Activated CD4-positive, alpha-beta T cell treated with anti-CD3 and anti-CD28 coated beads for 1 hour (primary cell): ENCODE data around the gene ROM1.
"Not testable (repeated sequence)": the region's sequence is repeated elsewhere in the genome, so short reads cannot be mapped to it uniquely, and the experiment has no call there.

Experiments
- DNase-seq: peaks from one replicate; pipeline ENCODE4 v3.0.0-alpha.2; 2020

ROM1 gene

DNA sequence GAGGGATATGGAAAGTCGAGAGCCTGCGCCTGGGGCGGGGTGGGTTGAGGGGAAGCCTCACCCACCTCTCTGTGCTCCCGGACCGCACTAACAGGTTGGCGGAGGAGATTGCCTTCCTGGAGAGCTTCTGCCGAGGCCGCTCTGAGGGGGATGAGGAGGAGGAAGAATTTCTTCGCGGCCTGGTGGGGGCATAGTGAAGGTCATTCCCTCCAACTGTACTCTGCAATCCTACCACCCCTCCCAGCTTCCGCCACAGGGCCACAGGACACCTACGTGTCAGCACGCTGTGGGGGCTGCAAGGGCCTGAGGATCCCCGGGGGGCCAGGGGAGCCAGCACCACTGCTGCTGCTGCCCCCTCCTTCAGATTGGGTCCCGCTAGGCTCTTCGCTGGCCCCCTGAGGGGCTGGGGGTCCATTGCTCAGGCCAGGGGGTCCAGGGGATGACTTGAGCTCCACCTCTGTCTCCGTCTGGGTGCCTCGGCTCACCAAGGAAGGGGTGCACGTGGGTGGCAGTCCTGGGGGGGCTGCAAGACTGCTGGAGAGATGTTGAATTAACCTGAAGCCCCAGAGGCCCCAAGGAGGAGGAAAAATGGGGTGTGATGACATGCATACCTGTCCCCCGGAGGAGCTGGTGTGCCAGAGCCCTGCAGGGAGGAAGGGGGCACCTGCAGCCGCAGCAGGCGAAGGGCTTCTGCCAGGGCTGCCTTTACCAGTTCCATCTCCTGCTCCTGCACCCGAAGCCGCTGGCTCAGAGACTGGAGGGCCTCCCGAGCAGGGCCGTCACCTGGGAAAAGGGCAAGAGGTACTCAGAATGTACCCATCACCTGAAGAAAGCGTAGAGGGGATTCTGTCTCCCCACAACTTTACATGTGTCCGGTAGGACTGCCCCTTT is 2.0 kb upstream of the ROM1 start:
- no peak for DNase-seq

DNA sequence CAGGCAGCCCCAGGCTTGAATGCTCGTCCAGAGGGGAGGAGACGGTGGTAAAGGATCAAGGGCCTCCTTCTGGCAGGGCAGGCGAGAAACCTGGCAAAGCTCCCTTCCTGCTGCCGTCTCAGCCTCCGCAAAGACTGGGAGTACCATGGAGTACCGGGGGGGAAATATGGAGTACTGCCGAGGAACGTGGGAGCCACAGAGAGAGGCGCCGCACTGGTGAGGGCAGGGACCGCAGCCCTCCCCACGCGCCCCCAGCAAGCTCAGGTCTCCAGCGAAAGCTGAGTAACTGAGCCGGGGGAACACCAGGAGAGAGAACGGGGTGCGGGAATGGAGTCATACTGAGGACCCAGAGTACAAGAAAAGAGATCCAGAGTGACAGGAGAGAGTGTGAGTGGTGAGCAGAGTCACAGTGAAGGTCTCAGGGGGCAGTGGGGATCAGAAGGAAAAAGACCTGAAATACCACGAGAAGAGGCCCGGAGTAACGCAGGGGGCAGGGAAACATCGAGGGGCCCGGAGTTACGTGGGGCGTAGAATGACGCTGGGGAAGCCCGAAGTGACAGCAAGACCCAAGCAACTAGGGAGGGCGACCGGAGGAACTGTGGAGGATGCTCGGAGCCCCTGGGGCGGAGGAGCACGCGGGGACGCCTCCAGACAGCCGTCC is 1.2 kb upstream of the ROM1 start:
- DNase-seq = no peak

DNA sequence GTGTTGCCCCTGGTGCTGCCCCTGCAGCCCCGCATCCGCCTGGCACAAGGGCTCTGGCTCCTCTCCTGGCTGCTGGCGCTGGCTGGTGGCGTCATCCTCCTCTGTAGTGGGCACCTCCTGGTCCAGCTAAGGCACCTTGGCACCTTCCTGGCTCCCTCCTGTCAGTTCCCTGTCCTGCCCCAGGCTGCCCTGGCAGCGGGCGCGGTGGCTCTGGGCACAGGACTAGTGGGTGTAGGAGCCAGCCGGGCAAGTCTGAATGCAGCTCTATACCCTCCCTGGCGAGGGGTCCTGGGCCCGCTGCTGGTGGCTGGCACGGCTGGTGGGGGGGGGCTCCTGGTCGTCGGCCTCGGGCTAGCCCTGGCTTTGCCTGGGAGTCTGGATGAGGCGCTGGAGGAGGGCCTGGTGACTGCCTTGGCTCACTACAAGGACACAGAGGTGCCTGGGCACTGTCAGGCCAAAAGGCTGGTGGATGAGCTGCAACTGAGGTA is 278 bp downstream of the ROM1 start:
- DNase-seq = no peak

DNA sequence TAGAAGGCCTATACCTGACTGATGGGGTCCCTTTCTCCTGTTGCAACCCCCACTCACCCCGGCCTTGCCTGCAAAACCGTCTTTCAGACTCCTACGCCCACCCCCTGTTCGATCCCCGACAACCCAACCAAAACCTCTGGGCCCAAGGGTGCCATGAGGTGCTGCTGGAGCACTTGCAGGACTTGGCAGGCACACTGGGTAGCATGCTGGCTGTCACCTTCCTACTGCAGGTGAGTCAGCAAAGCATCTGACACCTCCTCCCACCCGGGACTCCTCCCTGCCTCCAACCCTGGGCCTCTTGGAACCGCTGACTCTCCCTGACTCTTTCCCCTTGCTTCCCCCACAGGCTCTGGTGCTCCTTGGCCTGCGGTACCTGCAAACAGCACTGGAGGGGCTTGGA is 1.2 kb downstream of the ROM1 start:
- no peak for DNase-seq

DNA sequence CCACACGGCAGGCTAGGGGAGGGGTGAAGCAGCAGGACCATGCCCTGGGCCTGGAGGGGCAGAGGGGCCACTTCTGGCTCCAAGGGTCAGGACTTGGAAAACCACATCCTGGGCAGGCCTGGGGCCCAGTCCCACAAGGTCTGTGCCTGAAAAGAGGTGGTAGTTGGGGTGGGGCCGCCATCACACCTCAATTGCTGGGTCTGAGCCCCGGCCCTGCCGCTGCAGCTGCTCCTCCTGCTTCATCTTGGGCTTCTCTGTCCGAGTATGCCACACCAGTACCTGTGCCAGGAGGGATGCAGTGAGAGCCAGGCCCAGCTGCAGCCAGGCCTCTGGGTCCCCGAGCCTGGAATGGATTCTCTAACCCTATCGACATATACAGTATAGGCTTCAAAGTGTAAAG is 2.5 kb downstream of the ROM1 start:
- no peak for DNase-seq

DNA sequence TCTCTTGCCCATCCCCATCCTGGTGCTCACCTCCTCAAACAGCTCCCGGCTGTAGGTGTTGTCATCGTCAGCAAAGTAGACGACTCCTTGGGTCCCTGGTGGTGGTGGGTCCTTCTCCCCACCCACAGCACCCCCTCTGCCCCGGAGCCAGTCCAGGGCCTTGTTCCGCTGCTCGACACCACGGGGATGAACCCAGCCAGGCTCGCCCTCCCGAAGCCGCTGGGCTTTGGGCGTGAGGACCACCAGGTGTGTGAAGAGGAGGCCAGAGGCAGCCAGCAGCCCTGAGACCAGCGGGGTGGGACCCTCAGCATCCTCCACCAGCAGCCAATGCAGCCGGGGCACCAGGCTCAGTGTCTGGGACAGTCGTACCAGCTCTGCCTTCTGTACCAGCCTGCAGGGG is 3.9 kb downstream of the ROM1 start:
- DNase-seq = not testable (repeated sequence)

DNA sequence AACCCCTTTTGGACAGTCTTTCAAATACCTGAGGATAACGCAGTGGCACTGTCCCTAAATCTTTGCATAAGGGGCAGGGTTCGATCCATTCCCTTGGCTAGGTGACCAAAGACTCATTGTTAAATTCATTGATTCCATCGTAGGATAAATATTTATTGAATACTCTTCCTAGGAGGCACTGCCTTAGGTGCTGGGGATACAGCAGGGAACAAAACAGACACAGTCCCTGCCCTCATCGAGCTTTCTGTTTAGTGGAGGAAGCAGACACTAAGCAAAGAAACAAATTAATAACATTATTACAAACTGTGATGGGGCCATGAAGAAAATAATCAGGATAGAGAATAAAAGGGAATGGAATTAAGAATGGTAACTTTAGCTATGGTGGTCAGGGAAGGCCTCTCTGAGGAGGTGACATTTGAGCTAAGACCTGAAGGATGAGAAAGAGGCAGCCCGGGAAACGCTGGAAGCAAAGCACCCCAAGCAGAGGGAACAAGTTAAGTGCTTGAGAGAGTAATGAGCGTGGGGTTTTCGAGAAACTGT is 8.0 kb downstream of the ROM1 start:
- DNase-seq = no peak

DNA sequence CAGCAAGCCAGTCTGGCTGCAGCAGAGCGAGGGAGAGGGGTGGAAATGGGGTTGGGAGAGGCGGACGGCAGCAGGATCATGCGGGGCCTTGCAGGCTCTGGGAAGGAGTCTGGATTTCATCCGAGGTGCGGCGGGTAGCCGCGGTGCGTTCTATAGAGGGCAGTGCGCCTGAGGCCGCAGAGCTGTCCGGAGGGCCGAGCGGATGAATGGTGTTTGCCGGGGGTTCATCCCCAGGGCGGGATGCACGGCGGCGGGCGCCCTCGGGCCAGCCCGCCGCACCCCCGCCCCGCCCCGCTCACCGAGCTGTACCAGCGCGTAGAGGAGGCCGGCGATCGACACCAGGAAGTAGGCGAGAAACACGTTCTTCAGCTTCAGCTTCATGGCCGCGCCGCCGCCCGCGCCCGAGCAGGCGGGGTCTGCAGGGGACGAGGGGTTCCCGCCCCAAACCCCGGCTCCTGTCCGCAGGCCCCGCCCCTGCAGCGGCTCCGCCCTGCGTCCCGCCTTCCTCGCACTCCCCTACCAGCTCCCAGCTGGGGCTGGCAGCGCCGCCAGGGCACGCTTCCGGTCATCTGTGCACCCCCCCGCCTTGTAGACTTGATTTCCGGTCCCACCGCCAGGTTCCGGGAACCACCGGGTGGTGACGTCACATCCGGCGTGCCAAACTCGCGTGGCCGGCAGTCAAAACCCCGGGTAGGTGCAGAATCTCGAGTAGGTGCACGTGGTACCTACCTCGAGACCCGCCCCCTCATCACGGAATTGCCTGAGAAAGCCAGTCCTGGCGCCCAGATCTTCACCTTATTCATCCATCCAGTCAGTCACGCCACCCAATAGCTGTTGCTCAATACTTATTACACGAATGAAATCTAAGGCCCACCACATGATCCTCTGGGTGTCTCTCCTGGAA is 8.8 kb downstream of the ROM1 start, which contains the start of gene B3GAT3:
TSS of gene B3GAT3 (minus strand) at position 420 of the 904 bp plus-strand sequence. CDS start at position 381, 39 bp downstream.
- DNase-seq = peak; percentile 93

DNA sequence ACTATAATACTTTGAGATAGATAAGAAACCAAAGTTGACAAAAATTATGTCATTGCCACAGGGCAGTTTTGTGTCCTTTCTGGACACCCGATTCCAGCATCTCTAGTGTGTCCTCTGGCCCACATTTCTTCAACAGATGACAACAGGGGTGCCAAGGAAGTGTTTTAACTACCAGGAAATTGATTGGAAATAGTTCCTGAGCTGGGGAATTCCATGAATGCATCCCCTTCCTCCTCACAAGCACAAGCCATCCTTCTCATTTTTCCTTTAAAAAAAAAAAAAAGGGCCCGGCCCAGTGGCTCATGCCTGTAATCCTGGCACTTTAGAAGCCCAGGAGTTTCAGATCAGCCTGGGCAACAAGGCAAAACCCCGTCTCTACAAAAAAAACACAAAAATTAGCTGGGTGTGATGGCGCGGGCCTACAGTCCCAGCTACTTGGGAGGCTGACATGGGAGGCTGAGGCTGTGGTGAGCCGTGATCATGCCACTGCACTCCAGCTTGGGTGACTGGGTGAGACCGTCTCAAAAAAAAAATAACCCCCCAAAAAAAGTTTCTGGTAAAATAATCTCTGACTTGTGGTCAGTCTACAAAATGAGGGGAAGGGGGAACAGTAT is 9.5 kb downstream of the ROM1 start:
- DNase-seq = no peak

DNA sequence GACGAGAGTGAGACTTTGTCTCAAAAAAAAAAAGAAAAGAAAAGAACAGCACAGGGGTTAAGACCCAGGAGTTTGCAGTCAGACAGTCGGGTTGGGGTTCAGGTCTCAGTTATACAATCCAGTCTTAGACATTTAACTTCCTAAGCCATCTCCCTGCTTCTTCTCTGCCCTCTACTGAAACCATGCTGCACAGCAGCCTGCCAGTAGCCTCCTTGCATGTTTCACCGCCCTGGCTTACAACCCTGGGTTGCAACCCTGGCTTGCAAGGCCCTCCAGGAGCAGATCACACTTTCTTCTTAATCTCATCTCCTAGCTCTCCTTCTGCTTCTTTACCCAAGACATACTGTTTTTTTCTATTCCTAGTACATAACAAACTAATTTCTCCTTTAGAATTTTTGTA is 14.7 kb downstream of the ROM1 start:
- no peak for DNase-seq

DNA sequence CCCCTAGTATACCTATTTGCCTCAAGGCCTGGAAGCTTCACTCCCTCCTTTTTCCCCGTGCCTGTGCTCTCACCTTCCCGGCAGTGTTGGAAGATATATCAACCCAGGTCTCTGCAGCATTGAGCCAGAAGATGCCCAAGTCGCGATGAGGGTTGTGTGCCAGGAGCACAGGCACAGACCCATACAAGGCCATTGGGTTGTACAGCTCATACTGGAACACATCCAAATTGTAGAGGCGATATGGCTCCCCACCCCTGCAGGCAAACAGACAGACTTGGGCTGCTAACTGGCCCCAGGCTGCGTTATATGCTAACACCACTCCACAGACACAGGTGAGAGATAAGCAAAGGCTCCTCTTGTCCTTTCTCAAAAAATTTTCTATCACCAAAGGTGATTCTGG is 19.4 kb downstream of the ROM1 start:
- no peak for DNase-seq

DNA sequence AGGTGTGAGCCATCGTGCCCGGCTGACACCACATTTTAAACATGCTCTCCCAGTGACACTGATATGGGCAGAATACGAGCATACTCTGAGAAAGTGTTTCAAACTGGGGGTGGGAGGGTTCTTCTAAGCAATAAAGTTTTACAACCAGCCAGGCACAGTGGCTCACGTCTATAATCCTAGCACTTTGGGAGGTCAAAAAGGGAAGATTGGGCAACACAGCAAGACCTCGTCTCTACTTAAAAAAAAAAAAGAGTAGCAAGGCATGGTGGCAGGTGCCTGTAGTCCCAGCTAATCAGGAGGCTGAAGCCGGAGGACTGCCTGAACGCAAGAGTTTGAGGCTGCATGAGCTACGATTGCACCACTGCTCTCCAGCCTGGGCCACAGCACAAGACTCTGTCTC is 31.2 kb downstream of the ROM1 start:
- DNase-seq = no peak

DNA sequence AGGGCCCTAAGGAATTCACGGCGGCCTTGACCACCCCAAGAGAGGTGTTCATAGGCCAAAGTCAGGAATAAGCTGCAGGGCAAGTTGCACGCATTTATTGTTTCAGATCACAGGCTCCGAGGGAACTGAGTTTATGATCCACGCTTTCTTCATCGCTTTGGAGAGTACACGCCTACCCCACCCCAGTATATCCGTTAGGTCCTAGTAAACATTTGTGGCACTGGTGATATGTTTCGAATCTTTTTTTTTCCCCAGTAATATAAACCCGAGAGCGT is 32.6 kb downstream of the ROM1 start:
- no peak for DNase-seq

DNA sequence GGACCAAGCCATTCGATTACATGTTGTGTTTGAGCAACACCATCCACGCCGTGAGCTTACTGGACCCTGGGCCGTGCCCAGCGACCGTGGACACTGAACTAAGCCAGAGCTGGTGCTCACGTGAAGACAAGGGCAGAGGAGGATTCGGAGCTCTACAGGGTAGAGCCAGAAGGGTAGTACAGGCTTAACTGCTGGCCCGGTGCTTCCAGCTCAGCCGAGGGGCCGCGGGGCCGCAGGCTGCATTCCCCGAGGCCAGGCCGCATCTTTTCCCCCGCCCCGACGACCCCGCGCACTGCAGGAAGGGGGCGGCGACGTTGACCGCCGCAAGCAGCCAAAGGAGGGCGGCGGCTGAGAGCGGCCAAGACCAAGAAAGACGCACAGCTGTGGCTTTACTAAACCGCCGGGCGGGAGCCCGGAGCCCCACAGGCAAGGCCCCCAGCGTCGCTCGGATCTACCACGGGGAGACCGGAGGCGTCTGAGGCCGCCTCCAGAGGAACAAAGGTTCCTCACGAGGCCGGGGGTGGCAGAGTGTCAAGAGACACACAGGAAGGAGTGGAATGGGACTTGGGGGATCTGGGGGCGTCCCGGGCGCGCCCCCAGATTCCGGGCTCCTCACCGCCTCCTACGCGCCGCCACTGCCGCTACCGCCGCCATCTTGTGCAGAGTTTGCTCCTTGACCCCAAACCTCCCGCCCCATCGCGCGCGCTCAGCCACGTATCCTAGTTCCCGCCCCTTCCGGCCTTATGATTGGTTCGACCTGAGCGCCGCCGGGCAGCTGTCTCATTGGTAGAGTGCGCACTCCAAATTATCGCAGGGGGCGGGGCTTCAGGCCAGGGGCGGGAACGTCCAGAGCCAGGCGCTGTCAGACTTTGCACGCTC is 33.1 kb downstream of the ROM1 start, which contains the start of gene GANAB:
TSS of gene GANAB (minus strand) at position 668 of the 879 bp plus-strand sequence. CDS start at position 654, 14 bp downstream.
- DNase-seq = peak; percentile 97

DNA sequence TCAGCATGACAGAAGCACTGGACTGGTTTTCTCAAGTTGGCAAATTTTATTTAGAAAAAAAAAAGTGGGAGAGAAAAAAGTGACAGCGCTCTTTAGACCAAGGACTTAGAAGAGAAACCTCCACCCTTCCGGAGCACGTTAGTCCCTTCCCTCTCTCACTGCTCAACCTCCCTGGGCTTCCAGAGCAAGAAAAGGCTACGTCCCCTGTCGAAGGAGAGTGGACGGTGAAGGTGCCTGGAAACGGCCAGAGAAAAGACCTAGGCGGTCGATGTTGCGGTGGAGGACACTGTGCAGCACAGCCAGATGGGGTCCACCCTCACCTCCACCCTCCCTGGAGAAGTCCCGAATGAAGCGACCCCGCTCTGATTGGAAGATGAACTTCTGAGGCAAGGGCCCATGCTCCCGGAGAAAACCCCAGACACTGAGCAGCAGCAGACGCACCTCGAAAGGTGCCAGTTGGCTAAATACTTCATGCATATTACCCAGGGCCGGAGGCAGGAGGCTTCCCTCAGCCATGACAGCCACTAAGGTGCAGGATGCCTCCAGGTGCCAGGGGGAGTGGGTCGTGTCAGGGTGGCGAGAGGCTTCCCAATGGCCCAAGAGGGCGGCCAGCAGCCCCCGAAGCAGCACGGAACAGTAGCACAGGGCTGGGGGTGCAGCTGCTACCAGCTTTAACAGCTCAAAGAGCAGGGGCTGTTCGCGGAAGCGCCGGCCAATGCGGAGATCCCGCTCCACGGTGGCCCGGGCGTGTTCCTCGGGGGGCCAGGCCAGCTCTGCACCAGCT is 34.0 kb downstream of the ROM1 start:
- DNase-seq = no peak

DNA sequence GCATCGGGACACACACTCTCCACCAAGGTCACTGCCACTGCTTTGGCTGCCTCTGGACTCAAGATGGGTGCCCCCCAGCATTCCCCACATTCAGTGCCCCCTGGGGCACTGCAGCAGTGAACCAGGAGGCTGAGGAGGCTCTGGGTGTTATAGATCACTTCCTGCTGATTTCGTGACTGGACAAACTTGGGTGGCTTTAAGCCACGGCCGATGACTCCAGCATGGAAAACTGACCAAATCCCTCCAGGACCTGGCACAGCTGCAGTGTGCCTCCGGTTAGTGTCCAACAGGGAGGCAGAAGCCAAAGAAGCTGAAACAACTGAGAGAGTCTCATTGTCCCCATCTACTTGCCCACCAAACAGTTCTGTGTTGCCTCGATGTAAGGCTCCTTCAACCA is 34.5 kb downstream of the ROM1 start:
- no peak for DNase-seq

DNA sequence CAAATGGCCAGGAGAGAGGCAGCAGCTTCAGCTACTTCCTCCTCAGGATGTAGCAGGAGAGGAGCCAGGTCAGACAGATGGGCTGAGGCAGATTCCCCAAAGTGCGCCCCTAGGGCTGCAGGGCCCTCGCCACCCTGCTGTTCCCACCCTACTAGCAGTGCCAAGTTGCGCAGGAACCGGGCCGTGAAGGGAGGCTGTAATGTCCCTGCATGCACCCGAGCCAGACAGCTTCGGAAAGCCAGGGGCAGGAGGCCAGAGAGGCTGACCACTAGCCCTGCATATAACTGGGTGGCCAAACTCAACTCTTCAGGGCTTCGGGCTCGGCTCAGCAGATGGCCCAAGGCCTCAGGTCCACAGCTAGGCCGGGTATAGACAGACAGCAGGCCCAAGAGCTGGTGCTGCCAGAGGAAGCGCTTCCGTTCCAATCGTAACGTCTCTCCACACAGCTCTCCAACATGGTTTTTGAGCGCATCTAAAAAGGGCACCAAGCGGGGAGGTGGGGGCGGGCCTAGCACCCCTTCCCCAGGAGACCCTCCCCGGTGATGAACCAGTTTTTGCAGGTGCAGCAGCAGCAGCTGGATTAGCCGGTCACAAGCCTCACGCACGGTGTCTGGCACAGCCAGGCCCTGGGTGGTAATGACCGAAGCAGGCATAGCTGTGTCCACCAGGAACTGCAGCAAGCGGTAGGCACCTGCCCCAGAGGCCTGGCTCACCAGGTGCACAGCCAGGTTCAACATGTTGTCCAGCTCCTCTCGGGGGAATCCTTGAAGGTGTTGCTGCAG is 35.3 kb downstream of the ROM1 start:
- DNase-seq = no peak

DNA sequence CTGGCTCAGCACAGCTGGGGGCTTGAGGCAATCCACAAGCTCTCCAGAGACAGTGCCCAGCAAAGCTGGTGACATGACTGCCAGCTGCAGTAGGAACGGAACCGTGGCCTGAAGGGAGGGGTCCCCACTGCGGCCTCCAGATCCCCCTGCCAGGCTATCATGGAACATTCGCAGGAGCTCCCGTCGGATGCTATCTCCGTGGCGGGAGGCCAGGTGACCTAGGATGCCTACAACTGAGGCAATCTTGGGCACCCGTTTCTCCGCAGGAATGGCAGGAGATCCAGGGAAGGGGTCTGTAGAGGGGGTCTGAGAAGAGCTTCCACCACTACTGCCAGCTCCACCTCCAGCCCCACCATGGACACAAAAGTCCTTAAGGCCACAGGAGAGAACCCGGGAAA is 35.9 kb downstream of the ROM1 start:
- DNase-seq = no peak

DNA sequence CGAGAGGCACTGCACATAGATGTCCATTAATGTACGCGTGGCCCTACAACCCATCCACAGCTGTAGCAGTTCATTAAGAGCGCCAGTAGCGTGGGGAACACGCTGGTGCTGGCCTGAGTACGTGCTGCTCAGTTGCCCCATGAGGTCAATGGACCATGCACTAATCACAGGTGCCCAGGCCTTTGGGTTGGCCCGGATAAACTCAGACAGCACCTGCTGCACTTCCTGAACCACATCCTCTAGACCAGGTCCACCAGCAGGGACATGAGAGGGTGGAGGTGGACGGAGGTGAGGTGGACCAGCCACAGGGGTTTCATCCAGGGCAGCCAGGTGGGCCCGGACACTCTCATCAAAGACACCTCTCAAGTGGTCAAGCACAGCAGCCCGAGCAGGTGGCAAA is 36.4 kb downstream of the ROM1 start:
- DNase-seq = no peak

DNA sequence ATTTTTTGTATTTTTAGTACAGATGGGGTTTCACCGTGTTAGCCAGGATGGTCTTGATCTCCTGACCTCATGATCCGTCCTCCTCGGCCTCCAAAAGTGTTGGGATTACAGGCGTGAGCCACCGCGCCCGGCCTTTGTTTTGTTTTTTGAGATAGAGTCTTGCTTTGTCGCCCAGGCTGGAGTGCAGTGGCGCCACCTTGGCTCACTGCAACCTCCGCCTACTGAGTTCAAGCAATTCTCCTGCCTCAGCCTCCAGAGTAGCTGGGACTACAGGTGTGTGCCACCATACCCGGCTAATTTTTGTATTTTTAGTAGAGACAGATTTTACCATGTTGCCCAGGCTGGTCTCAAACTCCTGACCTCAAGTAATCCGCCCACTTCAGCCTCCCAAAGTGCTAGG is 37.2 kb downstream of the ROM1 start:
- not testable (repeated sequence) for DNase-seq
